Measurements from ENCODE around the gene AUNIP. TPM values are rescaled to one million over a fixed set of nuclear protein-coding genes. Genes with fewer than 3 reads are reported as not detected.

The AUNIP gene
- total RNA-seq, 1 experiment from 2014 or later = 16.1 TPM

DNA sequence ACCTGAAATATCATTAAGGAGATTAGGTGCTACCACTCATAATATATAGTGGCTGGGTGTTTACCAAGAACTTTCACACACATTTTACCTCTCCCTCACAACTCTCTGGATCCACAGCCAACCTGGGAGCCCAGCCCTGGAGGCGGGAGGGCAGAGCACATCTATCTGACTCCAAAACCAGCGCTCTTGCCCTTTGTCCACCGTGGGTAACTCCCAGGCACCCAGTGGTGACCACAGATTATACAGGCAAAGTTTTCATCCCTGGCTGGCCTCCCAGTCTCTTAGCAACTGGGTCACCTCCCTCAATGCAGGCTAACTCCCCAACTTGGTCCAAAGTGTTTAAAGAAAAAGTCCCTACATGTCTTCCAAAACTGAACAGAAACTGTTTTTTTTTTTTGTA is 13.9 kb upstream of the AUNIP start:
- POLR2A ChIA-PET = no interaction called here
- no peak overlapping the region for H3K4me3 Mint-ChIP-seq

DNA sequence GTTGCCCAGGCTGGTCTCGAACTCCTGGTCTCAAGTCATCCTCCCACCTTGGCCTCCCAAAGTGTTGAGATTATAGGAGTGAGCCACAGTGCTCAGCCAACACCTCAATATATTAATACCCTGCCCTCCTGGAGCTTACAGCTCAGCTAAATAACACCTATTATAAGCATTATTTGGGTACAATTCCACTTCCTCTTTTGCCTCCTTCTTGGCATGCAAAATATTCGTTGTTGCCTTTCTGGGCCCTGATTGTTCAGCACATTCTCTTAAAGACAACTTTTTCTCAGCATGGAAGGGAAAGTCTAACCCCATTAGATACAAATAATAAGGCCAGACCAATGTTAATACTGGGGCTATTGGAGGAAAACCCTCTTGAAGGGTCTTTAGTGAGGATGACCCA is 13.5 kb upstream of the AUNIP start:
- Mint-ChIP-seq H3K4me1 (peaks cover 29% of the 10 kb centered on the region), H3K36me3 (no peaks in the 10 kb centered on the region), H3K27me3 (ENCODE audit: low read depth) (peaks cover 16% of the 10 kb centered on the region), H3K27ac (no peak overlapping the region), H3K4me3 (no peak overlapping the region), H3K9me3 (no peaks in the 10 kb centered on the region)
- ATAC-seq (no peak), DNase-seq (ENCODE audit: low spot score) (no peak)
- POLR2A ChIA-PET = no interaction called here
- CTCF ChIA-PET = no interaction called here
- no peak for TF ChIP-seq ETV6 (CRISPR knock-in tag; IDR thresholded peaks at IDR 0.05)
- no peak for TF ChIP-seq TEAD4 (CRISPR knock-in tag; IDR thresholded peaks at IDR 0.05)
- no peak for TF ChIP-seq OVOL2 (CRISPR knock-in tag; IDR thresholded peaks at IDR 0.05; ENCODE audit: borderline replicate concordance)
- TF ChIP-seq, protein P1, sequence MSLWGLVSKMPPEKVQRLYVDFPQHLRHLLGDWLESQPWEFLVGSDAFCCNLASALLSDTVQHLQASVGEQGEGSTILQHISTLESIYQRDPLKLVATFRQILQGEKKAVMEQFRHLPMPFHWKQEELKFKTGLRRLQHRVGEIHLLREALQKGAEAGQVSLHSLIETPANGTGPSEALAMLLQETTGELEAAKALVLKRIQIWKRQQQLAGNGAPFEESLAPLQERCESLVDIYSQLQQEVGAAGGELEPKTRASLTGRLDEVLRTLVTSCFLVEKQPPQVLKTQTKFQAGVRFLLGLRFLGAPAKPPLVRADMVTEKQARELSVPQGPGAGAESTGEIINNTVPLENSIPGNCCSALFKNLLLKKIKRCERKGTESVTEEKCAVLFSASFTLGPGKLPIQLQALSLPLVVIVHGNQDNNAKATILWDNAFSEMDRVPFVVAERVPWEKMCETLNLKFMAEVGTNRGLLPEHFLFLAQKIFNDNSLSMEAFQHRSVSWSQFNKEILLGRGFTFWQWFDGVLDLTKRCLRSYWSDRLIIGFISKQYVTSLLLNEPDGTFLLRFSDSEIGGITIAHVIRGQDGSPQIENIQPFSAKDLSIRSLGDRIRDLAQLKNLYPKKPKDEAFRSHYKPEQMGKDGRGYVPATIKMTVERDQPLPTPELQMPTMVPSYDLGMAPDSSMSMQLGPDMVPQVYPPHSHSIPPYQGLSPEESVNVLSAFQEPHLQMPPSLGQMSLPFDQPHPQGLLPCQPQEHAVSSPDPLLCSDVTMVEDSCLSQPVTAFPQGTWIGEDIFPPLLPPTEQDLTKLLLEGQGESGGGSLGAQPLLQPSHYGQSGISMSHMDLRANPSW (CRISPR knock-in tag; conservative IDR thresholded peaks at IDR 0.05; ENCODE audit: low read depth) = no peak
- TF ChIP-seq MXD4 (CRISPR knock-in tag; IDR thresholded peaks at IDR 0.05; ENCODE audit: borderline replicate concordance) = no peak
- no peak for TF ChIP-seq CREM (CRISPR knock-in tag; IDR thresholded peaks at IDR 0.05)
- no peak for TF ChIP-seq NFYB (CRISPR knock-in tag; conservative IDR thresholded peaks at IDR 0.05; ENCODE audit: low read depth)

More for the DNA sequence above, 13.9 kb upstream of the AUNIP start:
- peak; percentile 11 for DNase-seq (ENCODE audit: low spot score)
- TF ChIP-seq MYBL2 (CRISPR knock-in tag; IDR thresholded peaks at IDR 0.05) (no peak), SMAD4 (CRISPR knock-in tag; IDR thresholded peaks at IDR 0.05) (no peak), ESRRA (CRISPR knock-in tag; IDR thresholded peaks at IDR 0.05; ENCODE audit: borderline replicate concordance) (no peak), CREB1 (CRISPR knock-in tag; IDR thresholded peaks at IDR 0.05) (no peak), HMGA2 (CRISPR knock-in tag; IDR thresholded peaks at IDR 0.05) (no peak), ZNF416 (CRISPR knock-in tag; IDR thresholded peaks at IDR 0.05) (no peak), FOXJ3 (CRISPR knock-in tag; IDR thresholded peaks at IDR 0.05; ENCODE audit: borderline replicate concordance) (no peak), TCF7 (CRISPR knock-in tag; IDR thresholded peaks at IDR 0.05; ENCODE audit: low read depth) (no peak)
- TF ChIP-seq, protein P2, sequence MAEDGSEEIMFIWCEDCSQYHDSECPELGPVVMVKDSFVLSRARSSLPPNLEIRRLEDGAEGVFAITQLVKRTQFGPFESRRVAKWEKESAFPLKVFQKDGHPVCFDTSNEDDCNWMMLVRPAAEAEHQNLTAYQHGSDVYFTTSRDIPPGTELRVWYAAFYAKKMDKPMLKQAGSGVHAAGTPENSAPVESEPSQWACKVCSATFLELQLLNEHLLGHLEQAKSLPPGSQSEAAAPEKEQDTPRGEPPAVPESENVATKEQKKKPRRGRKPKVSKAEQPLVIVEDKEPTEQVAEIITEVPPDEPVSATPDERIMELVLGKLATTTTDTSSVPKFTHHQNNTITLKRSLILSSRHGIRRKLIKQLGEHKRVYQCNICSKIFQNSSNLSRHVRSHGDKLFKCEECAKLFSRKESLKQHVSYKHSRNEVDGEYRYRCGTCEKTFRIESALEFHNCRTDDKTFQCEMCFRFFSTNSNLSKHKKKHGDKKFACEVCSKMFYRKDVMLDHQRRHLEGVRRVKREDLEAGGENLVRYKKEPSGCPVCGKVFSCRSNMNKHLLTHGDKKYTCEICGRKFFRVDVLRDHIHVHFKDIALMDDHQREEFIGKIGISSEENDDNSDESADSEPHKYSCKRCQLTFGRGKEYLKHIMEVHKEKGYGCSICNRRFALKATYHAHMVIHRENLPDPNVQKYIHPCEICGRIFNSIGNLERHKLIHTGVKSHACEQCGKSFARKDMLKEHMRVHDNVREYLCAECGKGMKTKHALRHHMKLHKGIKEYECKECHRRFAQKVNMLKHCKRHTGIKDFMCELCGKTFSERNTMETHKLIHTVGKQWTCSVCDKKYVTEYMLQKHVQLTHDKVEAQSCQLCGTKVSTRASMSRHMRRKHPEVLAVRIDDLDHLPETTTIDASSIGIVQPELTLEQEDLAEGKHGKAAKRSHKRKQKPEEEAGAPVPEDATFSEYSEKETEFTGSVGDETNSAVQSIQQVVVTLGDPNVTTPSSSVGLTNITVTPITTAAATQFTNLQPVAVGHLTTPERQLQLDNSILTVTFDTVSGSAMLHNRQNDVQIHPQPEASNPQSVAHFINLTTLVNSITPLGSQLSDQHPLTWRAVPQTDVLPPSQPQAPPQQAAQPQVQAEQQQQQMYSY (CRISPR knock-in tag; IDR thresholded peaks at IDR 0.05) = no peak
- TF ChIP-seq, protein P3, sequence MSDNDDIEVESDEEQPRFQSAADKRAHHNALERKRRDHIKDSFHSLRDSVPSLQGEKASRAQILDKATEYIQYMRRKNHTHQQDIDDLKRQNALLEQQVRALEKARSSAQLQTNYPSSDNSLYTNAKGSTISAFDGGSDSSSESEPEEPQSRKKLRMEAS (CRISPR knock-in tag; IDR thresholded peaks at IDR 0.05) = no peak
- TF ChIP-seq, protein P4, sequence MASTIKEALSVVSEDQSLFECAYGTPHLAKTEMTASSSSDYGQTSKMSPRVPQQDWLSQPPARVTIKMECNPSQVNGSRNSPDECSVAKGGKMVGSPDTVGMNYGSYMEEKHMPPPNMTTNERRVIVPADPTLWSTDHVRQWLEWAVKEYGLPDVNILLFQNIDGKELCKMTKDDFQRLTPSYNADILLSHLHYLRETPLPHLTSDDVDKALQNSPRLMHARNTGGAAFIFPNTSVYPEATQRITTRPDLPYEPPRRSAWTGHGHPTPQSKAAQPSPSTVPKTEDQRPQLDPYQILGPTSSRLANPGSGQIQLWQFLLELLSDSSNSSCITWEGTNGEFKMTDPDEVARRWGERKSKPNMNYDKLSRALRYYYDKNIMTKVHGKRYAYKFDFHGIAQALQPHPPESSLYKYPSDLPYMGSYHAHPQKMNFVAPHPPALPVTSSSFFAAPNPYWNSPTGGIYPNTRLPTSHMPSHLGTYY (CRISPR knock-in tag; IDR thresholded peaks at IDR 0.05) = no peak
- TF ChIP-seq, protein P1 (CRISPR knock-in tag; conservative IDR thresholded peaks at IDR 0.05; ENCODE audit: low read depth) = no peak
- TF ChIP-seq, protein P5, sequence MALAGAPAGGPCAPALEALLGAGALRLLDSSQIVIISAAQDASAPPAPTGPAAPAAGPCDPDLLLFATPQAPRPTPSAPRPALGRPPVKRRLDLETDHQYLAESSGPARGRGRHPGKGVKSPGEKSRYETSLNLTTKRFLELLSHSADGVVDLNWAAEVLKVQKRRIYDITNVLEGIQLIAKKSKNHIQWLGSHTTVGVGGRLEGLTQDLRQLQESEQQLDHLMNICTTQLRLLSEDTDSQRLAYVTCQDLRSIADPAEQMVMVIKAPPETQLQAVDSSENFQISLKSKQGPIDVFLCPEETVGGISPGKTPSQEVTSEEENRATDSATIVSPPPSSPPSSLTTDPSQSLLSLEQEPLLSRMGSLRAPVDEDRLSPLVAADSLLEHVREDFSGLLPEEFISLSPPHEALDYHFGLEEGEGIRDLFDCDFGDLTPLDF (CRISPR knock-in tag; IDR thresholded peaks at IDR 0.05) = no peak
- peaks cover 25% of the 10 kb centered on the region for H3K4me1 Mint-ChIP-seq
- no peaks in the 10 kb centered on the region for H3K36me3 Mint-ChIP-seq
- CTCF ChIA-PET = no interaction called here
- no peak overlapping the region for H3K27ac Mint-ChIP-seq
- peaks cover 19% of the 10 kb centered on the region for H3K27me3 Mint-ChIP-seq (ENCODE audit: low read depth)
- no peak for ATAC-seq
- no peaks in the 10 kb centered on the region for H3K9me3 Mint-ChIP-seq

Data from WTC11 (cell line).